KMS-11 (cell line): ENCODE measurements around the gene NLGN1.

ENCODE experiments used
- H2AFZ ChIP-seq: fragments of 200-600 bp; sonication (generic); 2 replicates; pipeline ENCODE4 v1.6.1; 2016; ENCODE audit warnings: antibody characterized with exemption, mixed run types, low read depth
- H3K27ac ChIP-seq: fragments of 200-600 bp; sonication (generic); 2 replicates; pipeline ENCODE4 v1.6.1; 2016; ENCODE audit warnings: mild to moderate bottlenecking, mixed run types
- H3K27me3 ChIP-seq: fragments of 200-600 bp; sonication (generic); 2 replicates; pipeline ENCODE4 v1.6.1; 2017; ENCODE audit warnings: mild to moderate bottlenecking, low read depth, mixed run types, moderate library complexity; ENCODE audit not compliant: insufficient read depth
- H3K36me3 ChIP-seq: fragments of 200-600 bp; sonication (generic); 2 replicates; pipeline ENCODE4 v1.6.1; 2017; ENCODE audit warnings: mild to moderate bottlenecking, mixed run types; ENCODE audit not compliant: insufficient read depth
- H3K4me1 ChIP-seq: fragments of 200-600 bp; sonication (generic); 2 replicates; pipeline ENCODE4 v1.6.1; 2016; ENCODE audit warnings: mild to moderate bottlenecking, low read depth, mixed run types; ENCODE audit not compliant: poor library complexity, severe bottlenecking
- H3K4me2 ChIP-seq: fragments of 200-600 bp; sonication (generic); 2 replicates; pipeline ENCODE4 v1.7.0; 2016; ENCODE audit warnings: mild to moderate bottlenecking, mixed run types
- H3K4me3 ChIP-seq: fragments of 200-600 bp; sonication (generic); IDR thresholded peaks from 2 replicates; pipeline ENCODE4 v1.6.1; 2017; ENCODE audit warnings: low read depth, low read length, mixed read lengths; ENCODE audit not compliant: insufficient read depth
- H3K79me2 ChIP-seq: fragments of 200-600 bp; sonication (generic); 2 replicates; pipeline ENCODE4 v1.6.1; 2016; ENCODE audit warnings: low read depth, mixed run types; ENCODE audit not compliant: insufficient read depth
- H3K9ac ChIP-seq: fragments of 200-600 bp; sonication (generic); 2 replicates; pipeline ENCODE4 v1.6.1; 2016; ENCODE audit warnings: mild to moderate bottlenecking, mixed run types
- H4K20me1 ChIP-seq: fragments of 200-600 bp; sonication (generic); 2 replicates; pipeline ENCODE4 v1.6.1; 2016; ENCODE audit warnings: mild to moderate bottlenecking, mixed run types; ENCODE audit not compliant: insufficient read depth
- TF ChIP-seq, protein P1 (sequence below): fragments of 200-600 bp; sonication (generic); conservative IDR thresholded peaks from 2 replicates; pipeline ENCODE4 v1.6.1; 2017; ENCODE audit warnings: low read depth, mild to moderate bottlenecking, antibody characterized with exemption, low read length, moderate library complexity, mixed read lengths

The NLGN1 gene

DNA sequence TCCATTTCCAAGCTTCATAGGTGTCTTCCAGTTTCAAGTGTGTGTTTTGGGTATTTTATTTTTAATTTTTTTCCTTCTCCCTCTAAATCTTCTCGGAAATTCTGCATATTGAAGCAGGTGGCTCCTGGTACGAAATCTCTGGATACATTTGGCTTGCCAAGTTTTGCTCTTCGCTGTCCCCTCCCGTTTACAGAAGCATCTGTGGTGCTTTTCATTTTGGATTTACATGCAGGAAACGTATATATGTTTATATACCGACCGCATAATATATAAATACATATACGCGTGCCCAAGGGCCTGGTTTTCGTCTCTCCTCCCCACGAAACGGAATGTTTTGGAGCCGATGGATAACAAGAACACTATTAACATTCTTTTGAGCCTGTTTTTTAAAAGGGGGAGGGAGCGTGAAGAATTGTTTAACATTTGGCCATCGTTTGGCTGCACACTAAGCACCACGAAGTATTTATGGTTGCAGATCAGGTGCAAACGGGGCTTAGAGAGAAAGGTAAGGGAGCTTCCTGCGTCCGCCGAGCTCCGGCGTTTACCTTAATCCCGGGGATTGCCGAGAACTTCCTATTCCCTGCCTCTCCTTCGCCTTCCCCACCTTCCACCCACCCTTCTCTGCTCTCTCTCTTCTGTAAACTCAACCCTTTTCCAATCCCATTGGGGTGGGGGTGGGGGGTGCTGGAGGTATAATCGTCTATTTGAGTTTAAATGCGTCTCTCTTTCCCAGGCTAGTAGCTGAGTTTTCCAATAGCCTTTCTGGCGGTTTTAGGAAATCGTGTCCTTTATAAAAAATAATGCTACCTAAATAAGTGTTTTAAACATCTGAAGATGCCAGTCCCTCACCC, 1.1 kb upstream of the NLGN1 start:
- Histone ChIP-seq H3K27ac (no peak overlapping the region), H2AFZ (peak overlapping the region; percentile 85), H3K27me3 (no peaks in the 10 kb centered on the region; the same call in 1 of the 2 replicates), H4K20me1 (no peaks in the 10 kb centered on the region), H3K4me1 (peaks cover 24% of the 10 kb centered on the region), H3K9ac (peak overlapping the region; percentile 7; the same call in 1 of the 2 replicates), H3K4me3 (peak overlapping the region; percentile 2), H3K4me2 (peak overlapping the region; percentile 89), H3K36me3 (no peaks in the 10 kb centered on the region), H3K79me2 (no peaks in the 10 kb centered on the region)
- TF ChIP-seq, protein P1, sequence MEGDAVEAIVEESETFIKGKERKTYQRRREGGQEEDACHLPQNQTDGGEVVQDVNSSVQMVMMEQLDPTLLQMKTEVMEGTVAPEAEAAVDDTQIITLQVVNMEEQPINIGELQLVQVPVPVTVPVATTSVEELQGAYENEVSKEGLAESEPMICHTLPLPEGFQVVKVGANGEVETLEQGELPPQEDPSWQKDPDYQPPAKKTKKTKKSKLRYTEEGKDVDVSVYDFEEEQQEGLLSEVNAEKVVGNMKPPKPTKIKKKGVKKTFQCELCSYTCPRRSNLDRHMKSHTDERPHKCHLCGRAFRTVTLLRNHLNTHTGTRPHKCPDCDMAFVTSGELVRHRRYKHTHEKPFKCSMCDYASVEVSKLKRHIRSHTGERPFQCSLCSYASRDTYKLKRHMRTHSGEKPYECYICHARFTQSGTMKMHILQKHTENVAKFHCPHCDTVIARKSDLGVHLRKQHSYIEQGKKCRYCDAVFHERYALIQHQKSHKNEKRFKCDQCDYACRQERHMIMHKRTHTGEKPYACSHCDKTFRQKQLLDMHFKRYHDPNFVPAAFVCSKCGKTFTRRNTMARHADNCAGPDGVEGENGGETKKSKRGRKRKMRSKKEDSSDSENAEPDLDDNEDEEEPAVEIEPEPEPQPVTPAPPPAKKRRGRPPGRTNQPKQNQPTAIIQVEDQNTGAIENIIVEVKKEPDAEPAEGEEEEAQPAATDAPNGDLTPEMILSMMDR, result no peak

- no peaks in the 10 kb centered on the region; the same call in 1 of the 2 replicates for H3K27me3 ChIP-seq
- H3K27ac ChIP-seq, result no peak overlapping the region
- no peaks in the 10 kb centered on the region for H3K79me2 ChIP-seq
- H3K4me1 ChIP-seq, result peaks cover 21% of the 10 kb centered on the region
- H3K4me3 ChIP-seq, result peak overlapping the region; percentile 60
- H4K20me1 ChIP-seq, result no peaks in the 10 kb centered on the region
- peak overlapping the region; percentile 36; the same call in 1 of the 2 replicates for H3K9ac ChIP-seq
- H2AFZ ChIP-seq, result peak overlapping the region; percentile 85
- H3K36me3 ChIP-seq, result no peaks in the 10 kb centered on the region
- H3K4me2 ChIP-seq, result peak overlapping the region; percentile 89
- TF ChIP-seq, protein P1, result no peak
Observed at GRCh38 chr3:173398111-173398479, 551 bp downstream of the NLGN1 start.

GRCh38 chr3:173399044-173399443, 1.5 kb downstream of the NLGN1 start:
- H3K4me2 ChIP-seq, result no peak overlapping the region
- no peaks in the 10 kb centered on the region for H4K20me1 ChIP-seq
- H3K36me3 ChIP-seq, result no peaks in the 10 kb centered on the region
- no peak overlapping the region for H3K27ac ChIP-seq
- H3K27me3 ChIP-seq, result no peaks in the 10 kb centered on the region; the same call in 1 of the 2 replicates
- H3K4me3 ChIP-seq, result no peak overlapping the region
- no peak overlapping the region for H3K9ac ChIP-seq
- peaks cover 13% of the 10 kb centered on the region for H3K4me1 ChIP-seq
- TF ChIP-seq, protein P1, result no peak
- no peak overlapping the region for H2AFZ ChIP-seq
- no peaks in the 10 kb centered on the region for H3K79me2 ChIP-seq

- Histone ChIP-seq H2AFZ (no peak overlapping the region), H3K4me2 (no peak overlapping the region), H3K27me3 (no peaks in the 10 kb centered on the region; the same call in 1 of the 2 replicates), H3K4me1 (peaks cover 9% of the 10 kb centered on the region), H3K27ac (no peak overlapping the region), H3K9ac (no peak overlapping the region), H3K4me3 (no peak overlapping the region), H3K79me2 (no peaks in the 10 kb centered on the region), H3K36me3 (no peaks in the 10 kb centered on the region), H4K20me1 (no peaks in the 10 kb centered on the region)
- TF ChIP-seq, protein P1, result no peak
Observed at GRCh38 chr3:173401369-173401768, 3.8 kb downstream of the NLGN1 start.
